ENCODE results near the gene DKC1.

DNA sequence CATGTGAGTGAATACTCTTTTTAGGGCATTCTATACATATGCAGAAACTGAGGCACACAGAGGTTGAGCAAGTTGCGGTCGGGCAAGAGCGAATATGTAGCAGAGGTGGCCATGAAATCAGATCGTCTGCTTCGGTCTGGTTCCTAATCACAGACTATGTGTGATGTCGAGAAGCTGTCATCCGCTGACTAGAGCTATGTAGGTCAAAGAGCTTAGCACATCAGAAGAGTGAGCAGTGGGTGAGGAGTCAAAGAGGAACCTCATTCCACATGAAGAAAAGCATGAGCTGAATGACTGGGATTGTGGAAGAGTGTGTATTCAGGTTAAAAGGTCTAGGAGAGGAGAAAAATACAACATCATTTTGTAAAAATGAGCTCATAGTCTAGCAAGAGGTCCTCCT, 30.8 kb upstream of the DKC1 start:
- TF ChIP-seq POLR2AphosphoS5 (IDR thresholded peaks at IDR 0.05; ENCODE audit: borderline replicate concordance, low read depth, low read length) (no peak), EZH2 (IDR thresholded peaks at IDR 0.05) (no peak)

Data from SK-N-MC (cell line).